ENCODE measurements around the gene C2orf76. TPM values are rescaled to one million over a fixed set of nuclear protein-coding genes. Genes with fewer than 3 reads are reported as not detected.

Gene C2orf76
- 10 to 100 TPM; 14.1 to 21.9 (median 20.5) TPM for total RNA-seq
- total RNA-seq (2013) = 19.4 TPM

DNA sequence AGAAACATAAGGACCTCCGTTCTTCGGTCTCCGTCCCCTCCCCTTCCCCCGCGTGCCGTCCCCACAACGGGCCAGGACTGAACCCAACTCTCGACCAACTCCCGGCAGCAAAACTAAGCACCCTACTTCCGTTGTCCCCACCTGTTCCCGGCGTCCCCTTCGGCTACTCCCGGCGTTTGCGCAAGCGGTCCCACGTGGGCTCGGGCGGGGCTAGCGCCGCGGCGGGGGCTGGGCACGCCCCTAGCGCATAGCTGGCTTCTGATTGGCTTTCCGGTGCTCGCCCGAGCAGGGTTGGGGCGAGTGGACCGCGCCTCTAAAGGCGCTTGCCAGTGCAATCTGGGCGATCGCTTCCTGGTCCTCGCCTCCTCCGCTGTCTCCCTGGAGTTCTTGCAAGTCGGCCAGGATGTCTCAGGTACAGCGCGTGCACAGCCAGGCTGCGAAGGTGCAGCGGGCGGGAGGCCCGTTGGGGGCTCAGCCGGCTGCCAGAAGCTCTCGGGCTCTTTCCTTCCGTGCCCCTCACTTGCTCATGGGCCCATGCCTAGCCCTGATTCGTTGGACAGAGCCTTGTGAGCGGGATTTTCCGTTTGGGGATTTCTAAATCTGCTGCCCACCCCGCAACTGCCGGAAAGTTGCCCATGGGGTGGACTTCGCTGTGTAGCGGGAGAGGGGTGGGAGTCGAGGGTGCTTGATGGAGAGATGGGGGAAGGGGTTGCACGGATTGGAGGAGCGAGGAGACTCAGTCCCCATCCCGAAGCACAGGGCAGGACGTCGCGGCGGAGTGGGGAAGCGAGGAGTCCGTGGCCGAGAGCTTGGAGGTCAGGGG, at the start of gene C2orf76, which contains the start of gene DBI:
Gene C2orf76 (minus strand): TSS at position 186 of the 823 bp plus-strand sequence. CDS start 26,875 bp downstream, outside the sequence.
Gene DBI (plus strand): TSS at position 329 of the 823 bp plus-strand sequence. CDS start 75 bp downstream, at position 404.
- Histone ChIP-seq H3K36me3 (ENCODE audit: control insufficient read depth, insufficient read depth, low read length) (peaks cover 28% of the 10 kb centered on the region), H3K27ac (ENCODE audit: low read length) (peak within 1 kb of the TSS; percentile 85), H3K4me1 (ENCODE audit: control insufficient read depth, insufficient read depth, low read length) (peaks cover 25% of the 10 kb centered on the region), H3K27me3 (ENCODE audit: control insufficient read depth, insufficient read depth, low read length) (no peaks in the 10 kb centered on the region), H3K9me3 (ENCODE audit: control insufficient read depth, insufficient read depth, low read length) (no peaks in the 10 kb centered on the region), H3K4me3 (ENCODE audit: low read length) (peak within 1 kb of the TSS; percentile 92)
- Mint-ChIP-seq H3K4me1 (peaks cover 54 to 86% of the 10 kb centered on the region in 2 donors), H3K36me3 (peaks cover 19% of the 10 kb centered on the region), H3K9me3 (no peaks in the 10 kb centered on the region), H3K27me3 (ENCODE audit: low read depth in 2 of 2) (no peaks in the 10 kb centered on the region), H3K27ac (peak within 1 kb of the TSS; percentile 95 to 100), H3K4me3 (peak within 1 kb of the TSS; percentile 95)
- TF ChIP-seq, protein P1, sequence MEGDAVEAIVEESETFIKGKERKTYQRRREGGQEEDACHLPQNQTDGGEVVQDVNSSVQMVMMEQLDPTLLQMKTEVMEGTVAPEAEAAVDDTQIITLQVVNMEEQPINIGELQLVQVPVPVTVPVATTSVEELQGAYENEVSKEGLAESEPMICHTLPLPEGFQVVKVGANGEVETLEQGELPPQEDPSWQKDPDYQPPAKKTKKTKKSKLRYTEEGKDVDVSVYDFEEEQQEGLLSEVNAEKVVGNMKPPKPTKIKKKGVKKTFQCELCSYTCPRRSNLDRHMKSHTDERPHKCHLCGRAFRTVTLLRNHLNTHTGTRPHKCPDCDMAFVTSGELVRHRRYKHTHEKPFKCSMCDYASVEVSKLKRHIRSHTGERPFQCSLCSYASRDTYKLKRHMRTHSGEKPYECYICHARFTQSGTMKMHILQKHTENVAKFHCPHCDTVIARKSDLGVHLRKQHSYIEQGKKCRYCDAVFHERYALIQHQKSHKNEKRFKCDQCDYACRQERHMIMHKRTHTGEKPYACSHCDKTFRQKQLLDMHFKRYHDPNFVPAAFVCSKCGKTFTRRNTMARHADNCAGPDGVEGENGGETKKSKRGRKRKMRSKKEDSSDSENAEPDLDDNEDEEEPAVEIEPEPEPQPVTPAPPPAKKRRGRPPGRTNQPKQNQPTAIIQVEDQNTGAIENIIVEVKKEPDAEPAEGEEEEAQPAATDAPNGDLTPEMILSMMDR (IDR thresholded peaks at IDR 0.05) = no peak
- under 1% methylated on average over 65 of the region's 65 CpGs for WGBS (ENCODE audit: insufficient coverage)
- ATAC-seq = peak; percentile 89 to 97 (median 92)
- intact Hi-C loops (cut with micrococcal nuclease) = loop anchor here (1.0 to 10.0 kb wide), 2 partner anchors 28 to 1552 kb away; partner anchors contain the start of gene DDX18
- peak; percentile 91 to 96 for DNase-seq

DNA sequence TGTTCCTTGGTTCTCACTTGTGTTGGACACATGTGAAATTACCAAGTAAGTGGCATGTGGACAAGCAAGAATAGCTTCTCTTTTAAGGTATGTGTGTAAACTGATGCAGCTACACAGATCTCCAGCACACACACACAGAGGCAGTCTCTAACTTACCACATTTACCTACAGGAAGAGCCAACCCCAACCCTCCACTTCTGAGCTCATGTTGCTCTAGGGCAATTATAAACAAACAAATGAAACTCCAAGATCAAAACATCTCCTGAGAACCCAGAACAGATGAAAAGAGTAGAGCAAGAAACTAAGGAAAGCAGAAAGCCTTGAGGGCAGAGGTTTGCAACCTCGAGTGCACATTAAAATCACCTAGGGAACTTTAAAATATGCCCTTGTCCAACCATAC, 49.0 kb upstream of the C2orf76 start:
- Histone ChIP-seq H3K4me3 (ENCODE audit: low read length) (no peak overlapping the region), H3K27ac (ENCODE audit: low read length) (no peak overlapping the region), H3K9me3 (ENCODE audit: control insufficient read depth, insufficient read depth, low read length) (no peaks in the 10 kb centered on the region), H3K36me3 (ENCODE audit: control insufficient read depth, insufficient read depth, low read length) (no peaks in the 10 kb centered on the region), H3K27me3 (ENCODE audit: control insufficient read depth, insufficient read depth, low read length) (no peaks in the 10 kb centered on the region), H3K4me1 (ENCODE audit: control insufficient read depth, insufficient read depth, low read length) (no peaks in the 10 kb centered on the region)
- intact Hi-C loops (cut with micrococcal nuclease) = no loop called here
- H3K4me3 Mint-ChIP-seq = no peak overlapping the region
- TF ChIP-seq, protein P1 (IDR thresholded peaks at IDR 0.05) = no peak
- no peak overlapping the region for H3K27ac Mint-ChIP-seq
- DNase-seq (peak in 1 of 2 donors; percentile 6), ATAC-seq (no peak)
- H3K9me3 Mint-ChIP-seq = no peaks in the 10 kb centered on the region
- peaks cover 10 to 31% of the 10 kb centered on the region in 2 donors for H3K27me3 Mint-ChIP-seq (ENCODE audit: low read depth in 2 of 2)
- 50% methylated on average over 1 of the region's 1 CpG for WGBS (ENCODE audit: insufficient coverage)
- no peaks in the 10 kb centered on the region for H3K36me3 Mint-ChIP-seq
- H3K4me1 Mint-ChIP-seq = no peaks in the 10 kb centered on the region

DNA sequence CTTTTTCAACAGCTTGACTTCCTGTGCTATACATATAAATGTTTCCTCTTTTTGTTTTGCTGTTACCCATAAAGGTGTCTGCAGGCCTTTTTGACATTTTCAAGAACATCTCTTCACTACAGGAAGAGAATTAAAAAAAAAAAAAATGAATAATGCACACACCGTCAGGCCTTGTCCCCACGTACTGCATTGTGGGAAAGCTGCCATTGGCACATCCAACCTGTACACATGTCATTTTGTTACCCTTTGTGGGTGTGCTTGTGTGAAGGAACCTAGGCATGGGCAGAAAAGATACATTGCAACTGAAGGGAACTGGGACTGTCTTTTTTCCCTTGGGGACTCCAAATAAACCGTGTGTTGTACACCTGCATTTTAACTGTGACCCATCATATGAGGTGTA, 48.3 kb upstream of the C2orf76 start:
- 54% methylated on average over 1 of the region's 3 CpGs for WGBS (ENCODE audit: insufficient coverage)
- Histone ChIP-seq H3K27me3 (ENCODE audit: control insufficient read depth, insufficient read depth, low read length) (no peaks in the 10 kb centered on the region), H3K4me1 (ENCODE audit: control insufficient read depth, insufficient read depth, low read length) (no peaks in the 10 kb centered on the region), H3K9me3 (ENCODE audit: control insufficient read depth, insufficient read depth, low read length) (no peaks in the 10 kb centered on the region), H3K27ac (ENCODE audit: low read length) (no peak overlapping the region), H3K36me3 (ENCODE audit: control insufficient read depth, insufficient read depth, low read length) (no peaks in the 10 kb centered on the region), H3K4me3 (ENCODE audit: low read length) (no peak overlapping the region)
- Mint-ChIP-seq H3K4me3 (no peak overlapping the region), H3K36me3 (no peaks in the 10 kb centered on the region), H3K27me3 (ENCODE audit: low read depth in 2 of 2) (peaks cover 10 to 39% of the 10 kb centered on the region in 2 donors), H3K4me1 (no peaks in the 10 kb centered on the region), H3K9me3 (no peaks in the 10 kb centered on the region), H3K27ac (no peak overlapping the region)
- TF ChIP-seq, protein P1 (IDR thresholded peaks at IDR 0.05) = no peak
- DNase-seq = no peak
- ATAC-seq = no peak
- intact Hi-C loops (cut with micrococcal nuclease) = no loop called here
